PC-3 (cell line): ENCODE results near the gene EIF4ENIF1.

Experiments used
- EZH2 ChIP-seq: fragments of 300-600 bp; sonication (generic); IDR thresholded peaks from one replicate; pipeline ENCODE4 v1.6.1; 2017; ENCODE audit warnings: antibody characterized with exemption, mild to moderate bottlenecking, low read length; ENCODE audit not compliant: unreplicated experiment
- TF ChIP-seq, protein P1 (sequence below): fragments of 300-600 bp; sonication (generic); conservative IDR thresholded peaks from 2 replicates; pipeline ENCODE4 v1.5.1; 2017; ENCODE audit warnings: antibody characterized with exemption, low read depth, mild to moderate bottlenecking, low read length

DNA sequence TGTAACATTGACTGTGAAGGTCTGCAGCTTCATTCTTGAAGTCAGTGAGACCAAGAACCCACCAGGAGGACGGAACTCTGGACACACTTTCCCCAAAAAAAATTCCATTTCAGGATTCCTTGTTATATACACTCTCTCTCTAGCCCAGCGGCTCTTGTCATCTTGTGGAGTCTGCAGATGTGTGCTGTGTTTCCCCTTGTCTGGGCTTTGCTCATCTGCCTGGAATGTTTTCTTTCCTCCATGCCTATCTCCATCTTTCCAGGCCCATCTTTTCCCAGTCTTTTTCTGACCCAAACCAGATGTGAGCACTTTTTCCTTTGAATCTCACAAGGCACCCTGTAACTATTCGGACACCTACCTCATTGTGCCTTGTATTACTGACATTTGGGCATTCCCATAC is 95.3 kb downstream of the EIF4ENIF1 start:
- TF ChIP-seq EZH2: no peak
- TF ChIP-seq, protein P1, sequence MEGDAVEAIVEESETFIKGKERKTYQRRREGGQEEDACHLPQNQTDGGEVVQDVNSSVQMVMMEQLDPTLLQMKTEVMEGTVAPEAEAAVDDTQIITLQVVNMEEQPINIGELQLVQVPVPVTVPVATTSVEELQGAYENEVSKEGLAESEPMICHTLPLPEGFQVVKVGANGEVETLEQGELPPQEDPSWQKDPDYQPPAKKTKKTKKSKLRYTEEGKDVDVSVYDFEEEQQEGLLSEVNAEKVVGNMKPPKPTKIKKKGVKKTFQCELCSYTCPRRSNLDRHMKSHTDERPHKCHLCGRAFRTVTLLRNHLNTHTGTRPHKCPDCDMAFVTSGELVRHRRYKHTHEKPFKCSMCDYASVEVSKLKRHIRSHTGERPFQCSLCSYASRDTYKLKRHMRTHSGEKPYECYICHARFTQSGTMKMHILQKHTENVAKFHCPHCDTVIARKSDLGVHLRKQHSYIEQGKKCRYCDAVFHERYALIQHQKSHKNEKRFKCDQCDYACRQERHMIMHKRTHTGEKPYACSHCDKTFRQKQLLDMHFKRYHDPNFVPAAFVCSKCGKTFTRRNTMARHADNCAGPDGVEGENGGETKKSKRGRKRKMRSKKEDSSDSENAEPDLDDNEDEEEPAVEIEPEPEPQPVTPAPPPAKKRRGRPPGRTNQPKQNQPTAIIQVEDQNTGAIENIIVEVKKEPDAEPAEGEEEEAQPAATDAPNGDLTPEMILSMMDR: no peak
